GM18861 (cell line): Measurements from ENCODE around the gene RPL27.

Experiments used
- ATAC-seq: cut with Tn5 transposase; IDR thresholded peaks from one replicate; pipeline ENCODE4 v1.9.1; 2021; ENCODE audit not compliant: unreplicated experiment

RPL27 gene

GRCh38 chr17:43020789-43021740 lies 22.8 kb downstream of the RPL27 start:
- ATAC-seq: no peak

GRCh38 chr17:43021741-43022512 lies 23.7 kb downstream of the RPL27 start, which contains the start of gene VAT1:
TSS of gene VAT1 (minus strand) at chr17:43022385. CDS start at chr17:43022322, 63 bp downstream.
- ATAC-seq: no peak

DNA sequence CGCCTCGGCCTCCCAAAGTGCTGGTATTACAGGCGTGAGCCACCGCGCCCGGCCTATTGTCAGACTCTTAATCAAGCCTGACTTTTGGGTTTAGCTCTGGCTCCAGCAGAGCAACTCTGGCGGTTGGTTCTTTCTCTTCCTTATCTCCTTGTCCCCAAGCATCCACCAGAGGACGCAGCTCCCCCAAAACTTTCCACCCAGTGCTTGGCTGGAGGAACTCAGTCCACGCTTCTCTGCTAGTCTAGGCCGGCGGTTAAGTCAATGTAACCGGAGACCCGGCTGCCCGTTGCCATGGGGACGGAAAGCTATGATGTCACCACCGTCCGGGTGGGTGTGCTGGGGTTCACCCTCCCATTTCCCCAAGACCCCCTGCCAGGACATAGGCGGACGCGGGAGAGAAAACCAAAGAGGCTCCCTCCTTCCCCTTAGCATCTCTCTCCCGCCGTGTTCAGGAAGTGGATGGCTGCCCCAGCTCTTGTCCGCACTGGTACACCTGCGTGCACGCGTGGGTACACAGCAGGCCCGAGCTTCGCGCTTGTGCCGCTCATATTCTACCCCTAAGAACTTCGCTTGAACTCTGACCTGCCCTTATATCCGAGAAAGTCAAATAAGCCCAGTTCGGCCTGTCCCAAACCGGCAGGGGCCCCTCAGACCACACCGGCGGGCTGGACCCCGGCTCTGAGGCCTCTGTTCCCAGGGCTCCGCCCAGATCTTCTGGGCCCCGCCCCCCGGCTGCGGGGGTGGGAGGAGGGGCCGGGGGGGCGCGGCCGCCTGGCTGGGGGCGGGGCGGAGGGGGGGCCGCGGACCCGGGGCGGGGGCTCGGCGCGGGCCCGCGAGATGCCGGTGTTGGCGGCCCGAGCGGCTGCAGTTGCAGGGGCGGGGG lies 26.4 kb downstream of the RPL27 start, which contains the start of gene RND2:
RND2 (plus strand) TSS at position 825 of the 883 bp plus-strand sequence. CDS start 117 bp downstream, outside the sequence.
- ATAC-seq: peak; percentile 34

- no peak for ATAC-seq
These were observed 27.1 kb downstream of the RPL27 start for GRCh38 chr17:43025290-43025657.

DNA sequence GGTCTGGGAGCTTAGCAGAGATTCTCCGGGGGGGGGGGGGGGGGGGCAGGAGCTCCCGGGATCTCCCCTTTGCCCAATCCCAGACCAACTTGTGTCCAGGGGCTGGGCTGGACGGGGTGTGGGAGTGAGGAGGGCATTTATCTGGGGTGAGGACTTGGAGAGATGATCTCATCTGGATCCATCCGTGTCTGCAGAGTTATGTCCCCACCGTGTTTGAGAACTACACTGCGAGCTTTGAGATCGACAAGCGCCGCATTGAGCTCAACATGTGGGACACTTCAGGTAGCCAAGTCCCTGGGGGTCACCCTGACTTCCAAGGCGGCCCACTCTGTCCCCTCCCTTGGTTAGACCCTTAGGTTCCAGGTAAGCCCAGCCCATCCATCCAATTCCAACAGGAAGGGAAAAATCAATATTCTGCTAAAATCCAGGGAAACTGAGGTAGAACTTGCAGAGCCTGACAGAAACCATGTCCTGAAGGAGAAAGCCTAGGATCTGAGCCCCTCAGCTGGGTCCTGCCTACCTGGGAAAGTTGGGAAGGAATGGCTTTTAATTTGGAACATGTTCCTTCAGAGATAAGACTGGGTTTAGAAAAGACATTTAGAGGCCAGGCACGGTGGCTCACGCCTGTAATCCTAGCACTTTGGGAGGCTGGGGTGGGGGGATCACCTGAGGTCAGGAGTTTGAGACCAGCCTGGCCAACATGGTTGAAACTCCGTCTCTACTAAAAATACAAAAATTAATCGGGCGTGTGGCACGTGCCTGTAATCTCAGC lies 27.7 kb downstream of the RPL27 start:
- no peak for ATAC-seq

DNA sequence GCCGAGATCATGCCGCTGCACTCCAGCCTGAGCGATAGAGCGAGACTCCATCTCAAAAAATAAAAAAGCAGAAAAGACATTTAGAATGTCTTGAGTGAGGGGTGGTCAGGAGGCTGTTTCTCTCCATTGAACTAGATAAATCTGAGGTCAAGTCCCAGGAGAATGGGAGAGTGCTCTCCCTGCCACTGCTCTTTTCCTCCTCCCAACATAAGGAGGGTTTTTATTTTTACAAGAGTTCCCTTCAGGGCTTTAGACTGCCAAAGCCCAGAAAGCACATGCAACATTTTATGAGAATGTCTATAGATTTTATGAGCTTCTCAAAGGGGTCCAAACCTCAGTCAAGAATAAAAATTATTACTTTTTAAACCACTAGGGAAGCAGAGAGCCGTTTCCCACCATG lies 28.4 kb downstream of the RPL27 start:
- ATAC-seq: no peak

DNA sequence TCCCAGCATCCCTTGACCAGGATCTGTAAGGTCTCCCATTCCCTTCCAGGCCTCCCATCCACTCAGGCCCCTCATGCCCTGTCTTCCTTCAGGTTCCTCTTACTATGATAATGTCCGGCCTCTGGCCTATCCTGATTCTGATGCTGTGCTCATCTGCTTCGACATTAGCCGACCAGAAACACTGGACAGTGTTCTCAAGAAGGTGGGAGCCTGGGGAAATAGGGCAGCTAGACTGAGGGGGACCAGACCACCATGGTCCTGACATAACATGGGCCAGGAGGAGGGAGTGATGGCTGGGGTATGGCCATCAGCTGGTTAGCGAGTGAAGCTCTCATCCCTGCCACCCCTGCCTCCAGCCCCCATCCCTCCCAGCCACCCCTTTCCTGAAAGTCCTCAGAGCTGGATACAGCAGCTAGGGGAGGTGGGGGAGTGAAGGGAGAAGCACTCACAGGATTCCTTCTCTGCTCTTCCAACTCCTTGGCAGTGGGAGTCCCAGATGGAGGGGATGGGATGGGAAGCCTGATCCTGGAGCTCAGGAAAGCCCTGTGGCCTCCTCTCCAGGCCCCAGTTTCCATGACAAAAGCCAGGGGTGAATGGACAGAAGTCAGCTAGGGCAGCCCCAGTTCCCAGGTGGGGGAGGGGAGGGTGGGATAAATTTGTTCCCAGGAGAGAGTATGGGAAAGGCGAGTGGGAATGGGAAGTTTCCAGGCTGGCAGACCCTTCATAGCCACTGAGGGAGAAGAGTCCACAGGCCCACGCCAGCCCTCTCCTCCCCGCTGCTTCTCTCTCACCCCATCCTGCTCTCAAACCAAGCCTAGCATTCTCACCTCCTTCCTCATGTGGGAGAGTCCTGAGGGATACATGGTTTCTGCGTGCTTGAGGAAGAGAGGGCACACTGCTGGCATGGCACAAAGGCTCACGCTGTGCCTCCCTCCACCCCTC lies 29.1 kb downstream of the RPL27 start:
- no peak for ATAC-seq

DNA sequence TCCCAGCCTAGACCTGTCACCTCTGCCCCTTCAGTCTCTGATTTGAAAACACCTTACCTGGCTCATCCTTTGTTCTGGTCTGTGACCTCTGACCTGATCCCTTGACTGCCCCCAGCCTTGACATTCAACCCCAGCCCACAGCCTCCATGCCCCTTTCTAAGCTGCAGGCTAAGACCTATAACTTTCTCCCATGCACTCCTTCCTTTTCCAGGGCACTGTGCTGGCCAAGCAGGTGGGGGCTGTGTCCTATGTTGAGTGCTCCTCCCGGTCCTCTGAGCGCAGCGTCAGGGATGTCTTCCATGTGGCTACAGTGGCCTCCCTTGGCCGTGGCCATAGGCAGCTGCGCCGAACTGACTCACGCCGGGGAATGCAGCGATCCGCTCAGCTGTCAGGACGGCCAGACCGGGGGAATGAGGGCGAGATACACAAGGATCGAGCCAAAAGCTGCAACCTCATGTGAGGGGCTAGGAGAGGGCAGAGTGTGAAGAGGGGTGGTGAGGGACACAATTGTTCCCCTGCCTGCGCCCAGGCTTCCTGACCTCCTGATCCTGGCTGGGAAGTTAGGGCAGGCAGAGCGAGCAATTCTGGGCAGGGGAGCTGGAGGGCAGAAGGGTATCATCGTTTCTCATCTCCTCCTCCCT lies 30.1 kb downstream of the RPL27 start:
- ATAC-seq: no peak

DNA sequence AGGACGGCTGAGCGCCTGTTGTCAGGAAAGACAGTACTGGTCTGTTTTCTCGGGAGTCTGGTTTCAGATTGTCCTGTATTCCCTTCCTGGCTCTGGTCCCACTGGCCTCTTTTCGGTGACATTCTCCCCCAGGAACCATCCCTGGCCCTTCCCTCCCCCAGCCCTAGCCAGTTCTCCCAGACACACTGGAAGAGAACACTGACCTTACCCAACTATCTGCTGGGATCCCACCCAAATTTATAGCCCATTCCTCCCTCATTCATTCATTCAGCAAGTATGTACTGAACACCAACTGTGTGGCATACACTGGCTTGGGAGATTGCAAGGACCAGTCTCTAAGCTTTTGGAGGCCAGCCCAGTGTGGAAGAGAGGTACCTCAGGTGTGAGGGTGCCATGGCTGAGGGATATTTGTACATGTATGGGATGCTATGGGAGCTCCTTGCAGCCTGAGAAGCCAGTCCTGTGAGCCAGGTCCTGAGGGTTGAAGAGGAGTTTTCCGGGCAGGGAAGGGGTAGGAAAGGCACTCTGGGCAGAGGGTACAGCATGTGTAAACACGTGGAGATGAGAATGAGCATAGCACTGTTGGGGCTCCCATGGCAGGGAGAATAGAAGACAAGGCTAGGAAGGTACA lies 32.0 kb downstream of the RPL27 start:
- no peak for ATAC-seq

DNA sequence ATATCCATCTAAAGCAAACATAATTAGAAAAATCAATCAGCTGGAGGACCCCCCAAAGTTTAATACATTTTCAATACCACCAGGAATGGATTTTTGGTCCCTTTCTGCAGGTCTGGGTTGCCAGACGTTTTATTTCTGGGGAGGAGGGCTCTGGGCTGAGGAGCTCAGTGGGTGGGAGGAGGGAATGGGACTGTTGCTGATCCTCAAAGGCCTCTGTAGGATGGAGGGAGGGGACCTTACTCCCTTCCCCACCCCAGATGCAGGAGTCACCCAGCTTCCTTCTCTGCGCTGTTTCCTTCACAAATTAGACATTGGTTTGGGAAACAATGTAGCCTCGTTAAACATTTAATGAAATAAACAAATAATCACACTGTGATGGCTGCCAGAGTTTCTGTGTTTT lies 33.4 kb downstream of the RPL27 start:
- no peak for ATAC-seq

DNA sequence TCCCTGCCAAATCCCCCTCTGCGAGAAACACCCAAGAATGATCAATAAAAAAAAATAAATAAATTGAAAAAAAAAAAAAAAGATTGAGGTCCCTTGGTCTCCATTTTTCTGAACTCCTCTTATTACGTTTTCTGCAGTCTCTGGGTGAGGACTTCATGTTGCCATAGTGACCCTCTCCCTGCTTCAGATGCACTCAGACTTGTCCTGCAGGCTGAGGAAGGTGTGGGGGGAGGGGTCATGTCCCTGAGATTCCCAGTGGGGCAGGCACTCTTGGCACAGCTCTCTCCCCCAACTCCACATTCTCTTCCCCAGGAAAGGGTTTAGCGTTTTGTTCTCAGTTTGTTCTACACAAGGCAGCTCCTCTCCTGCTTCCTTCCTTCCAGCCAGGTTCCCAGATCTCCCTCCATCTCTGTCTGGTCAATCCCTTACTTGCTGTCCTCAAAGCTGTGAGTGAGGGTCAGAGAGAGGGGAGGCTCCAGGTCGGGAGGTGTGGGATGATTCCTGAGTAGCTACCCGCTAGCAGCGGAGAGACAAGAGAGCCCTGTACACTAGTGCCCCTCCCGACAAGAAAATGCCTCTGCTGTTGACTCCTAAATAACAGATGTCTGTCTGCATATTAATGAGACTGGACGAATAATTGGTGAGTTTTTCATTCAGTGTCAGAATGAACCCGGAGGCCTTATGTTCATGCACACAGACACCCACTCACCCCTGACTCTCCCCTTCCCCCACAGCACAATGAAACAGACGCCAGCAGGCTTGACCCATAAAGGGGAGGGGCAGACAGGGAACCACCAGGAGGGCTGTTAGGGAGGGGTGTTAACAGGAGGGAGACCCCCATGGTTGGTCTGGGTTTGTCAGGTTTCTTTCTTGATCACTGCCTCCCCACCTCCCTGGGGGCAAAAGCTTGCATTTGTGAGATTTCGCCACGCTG lies 36.0 kb downstream of the RPL27 start:
- no peak for ATAC-seq

GRCh38 chr17:43034894-43035293 lies 36.7 kb downstream of the RPL27 start:
- no peak for ATAC-seq

DNA sequence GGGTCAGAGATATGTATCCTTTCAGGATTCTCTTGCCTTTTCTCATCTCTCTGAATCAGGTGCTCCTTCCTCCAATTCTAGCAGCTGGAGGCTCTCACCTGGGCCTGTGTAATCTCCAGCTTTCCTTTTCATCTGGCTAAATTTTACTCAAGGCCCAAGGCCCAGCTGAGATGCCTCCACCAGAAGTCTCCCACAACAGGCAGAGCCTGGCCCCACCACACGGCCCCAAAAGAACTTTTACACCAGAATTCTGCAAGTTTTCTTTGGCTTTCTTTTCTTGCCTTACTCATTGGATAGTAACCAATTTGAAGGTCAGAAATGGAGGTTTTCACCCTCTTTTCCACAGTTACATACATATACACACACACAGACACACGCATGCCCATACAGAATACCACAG lies 41.4 kb downstream of the RPL27 start:
- ATAC-seq: no peak

DNA sequence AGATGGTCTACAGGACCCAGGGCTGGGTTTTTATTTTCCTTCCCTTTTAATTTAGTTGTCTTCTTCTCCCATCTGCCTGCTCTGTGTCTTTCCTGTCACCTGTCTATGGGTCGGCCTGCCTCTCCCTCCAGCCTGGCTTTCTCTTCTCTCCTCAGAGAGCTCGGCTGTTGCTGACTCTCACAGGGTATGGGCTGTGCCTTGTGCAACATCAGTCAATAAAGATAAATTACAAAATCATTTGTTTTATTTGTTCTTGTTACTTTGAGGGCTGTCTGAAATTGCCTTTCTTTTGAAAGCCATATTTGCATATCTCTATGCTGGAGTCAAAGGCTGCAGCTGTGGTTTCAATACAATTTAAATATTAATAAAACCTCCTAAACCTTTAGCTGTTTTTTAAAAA lies 42.4 kb downstream of the RPL27 start:
- no peak for ATAC-seq

DNA sequence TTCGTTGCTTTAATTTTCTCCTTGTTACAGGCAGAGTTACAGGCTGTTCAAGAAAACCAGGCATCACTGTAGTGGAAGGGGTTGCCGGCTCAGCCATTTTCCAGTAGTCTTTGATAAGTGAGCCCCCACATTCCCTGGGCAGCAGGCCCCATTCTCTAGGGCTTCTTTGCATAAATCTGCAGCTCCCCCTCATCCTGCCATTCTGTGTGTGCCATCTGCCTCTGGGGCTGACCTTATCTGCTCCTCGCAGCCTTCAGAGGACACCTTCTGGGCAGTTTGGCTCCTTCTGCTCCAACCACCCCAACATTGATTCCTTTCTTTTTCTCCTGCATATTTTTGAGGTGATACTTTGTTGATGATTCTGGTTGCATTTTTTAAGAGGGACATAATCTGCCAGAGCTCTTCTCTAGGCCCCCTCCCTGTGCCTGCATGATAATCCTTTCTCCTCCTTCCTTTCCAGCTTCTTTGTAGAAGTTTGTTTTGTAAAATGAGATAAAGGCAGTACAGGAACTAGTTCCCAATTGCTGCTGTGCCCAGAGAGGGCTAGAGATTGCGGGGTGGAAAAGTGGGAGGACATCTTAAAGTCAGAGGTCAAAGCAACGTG lies 43.9 kb downstream of the RPL27 start:
- ATAC-seq: no peak

GRCh38 chr17:43043307-43043706 lies 45.1 kb downstream of the RPL27 start:
- no peak for ATAC-seq

DNA sequence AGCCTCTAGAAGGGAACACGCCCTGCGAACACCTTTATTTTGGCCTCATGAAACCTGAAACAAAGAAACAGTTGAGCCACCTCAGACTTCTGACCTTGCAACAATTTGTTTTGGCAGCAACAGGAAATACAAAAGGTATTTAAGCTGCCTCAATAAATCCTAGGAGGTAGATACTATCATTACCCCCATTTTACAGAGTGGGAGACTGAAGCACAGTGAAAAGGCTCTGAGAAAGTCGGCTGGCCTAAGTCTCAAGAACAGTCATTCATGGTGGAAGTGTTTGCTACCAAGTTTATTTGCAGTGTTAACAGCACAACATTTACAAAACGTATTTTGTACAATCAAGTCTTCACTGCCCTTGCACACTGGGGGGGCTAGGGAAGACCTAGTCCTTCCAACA lies 45.8 kb downstream of the RPL27 start:
- ATAC-seq: no peak
